WTC11 (cell line): ENCODE data around the gene EPSTI1. TPM values are rescaled to one million over a fixed set of nuclear protein-coding genes. Genes with fewer than 3 reads are reported as not detected.
A peak's percentile ranks its signal among the peaks of the same experiment; 100 is the strongest.
"Not testable (repeated sequence)": the region's sequence is repeated elsewhere in the genome, so short reads cannot be mapped to it uniquely, and the experiment has no call there.

Source experiments
- ATAC-seq: fragments of 200-7000 bp; cut with Tn5 transposase; 2 replicates; pipeline ENCODE4 v1.10.0; 2021; ENCODE audit warnings: mild to moderate bottlenecking, moderate library complexity
- CTCF ChIA-PET: fragments of 300-600 bp; sonication (Branson Sonifier 250); formaldehyde crosslinking; loops from one replicate; lab custom pipeline; 2021; ENCODE audit warnings: antibody characterized with exemption; lab: Charles Lee
- POLR2A ChIA-PET: fragments of 350-600 bp; sonication (Branson Sonifier 250); formaldehyde crosslinking; loops from one replicate; lab custom pipeline; 2021; ENCODE audit warnings: antibody characterized with exemption; lab: Charles Lee
- DNase-seq: peaks from one replicate; pipeline ENCODE4 v3.0.0; 2021; ENCODE audit warnings: low spot score
- H3K27ac Mint-ChIP-seq: 2 replicates; pipeline ENCODE4 v1.8.0; 2021; ENCODE audit warnings: mixed read lengths
- H3K27me3 Mint-ChIP-seq: 2 replicates; pipeline ENCODE4 v1.8.0; 2021; ENCODE audit warnings: low read depth, mild to moderate bottlenecking, moderate library complexity, mixed read lengths
- H3K36me3 Mint-ChIP-seq: 2 replicates; pipeline ENCODE4 v1.8.0; 2021; ENCODE audit warnings: mixed read lengths
- H3K4me1 Mint-ChIP-seq: 2 replicates; pipeline ENCODE4 v1.8.0; 2022; ENCODE audit warnings: mixed read lengths
- H3K4me3 Mint-ChIP-seq: 2 replicates; pipeline ENCODE4 v1.8.0; 2021; ENCODE audit warnings: mild to moderate bottlenecking, moderate library complexity, mixed read lengths
- H3K9me3 Mint-ChIP-seq: 2 replicates; pipeline ENCODE4 v1.8.0; 2021; ENCODE audit warnings: mixed read lengths
- IRF2 ChIP-seq: sonication (generic); formaldehyde crosslinking; IDR thresholded peaks from 2 replicates; pipeline ENCODE4 v1.8.0; 2022; ENCODE audit warnings: low read depth, missing genetic modification reagents, borderline replicate concordance
- RORB ChIP-seq: fragments of 250-450 bp; sonication (Bioruptor Pico); IDR thresholded peaks from 2 replicates; pipeline ENCODE4 v1.9.0; 2021; ENCODE audit warnings: mild to moderate bottlenecking
- ZBTB21 ChIP-seq: sonication (generic); formaldehyde crosslinking; IDR thresholded peaks from 2 replicates; pipeline ENCODE4 v1.8.1; 2023; ENCODE audit warnings: mild to moderate bottlenecking, missing genetic modification reagents, borderline replicate concordance
- ZNF416 ChIP-seq: fragments of 250-450 bp; sonication (Bioruptor Pico); IDR thresholded peaks from 2 replicates; pipeline ENCODE4 v1.9.0; 2021; ENCODE audit warnings: mild to moderate bottlenecking, inconsistent platforms
- ZNF425 ChIP-seq: fragments of 250-450 bp; sonication (Bioruptor Pico); conservative IDR thresholded peaks from 2 replicates; pipeline ENCODE4 v1.9.0; 2021; ENCODE audit warnings: mild to moderate bottlenecking
- ZNF532 ChIP-seq: fragments of 250-450 bp; sonication (Bioruptor Pico); IDR thresholded peaks from 2 replicates; pipeline ENCODE4 v1.9.0; 2021; ENCODE audit warnings: mild to moderate bottlenecking, borderline replicate concordance
- total RNA-seq: library from RNA; stranded (reverse); gene quantifications from 3 replicates; pipeline ENCODE4 v1.2.3, GENCODE V29; 2021

EPSTI1 gene
- total RNA-seq, 1 experiment from 2014 or later = 2.1 TPM

- H3K9me3 Mint-ChIP-seq = peaks cover 18% of the 10 kb centered on the region; the same call in 1 of the 2 replicates
- H3K27me3 Mint-ChIP-seq, H3K4me3 Mint-ChIP-seq, POLR2A ChIA-PET, CTCF ChIA-PET, ATAC-seq, DNase-seq: not testable (repeated sequence)
- TF ChIP-seq ZNF532 (CRISPR knock-in tag) (0 out of 2 replicates have a peak, but pooled peaks have one; percentile 66), ZNF425 (CRISPR knock-in tag) (peak; percentile 52; the same call in 1 of the 2 replicates)
- peak overlapping the region; percentile 43 for H3K27ac Mint-ChIP-seq
- H3K4me1 Mint-ChIP-seq = peaks cover 45% of the 10 kb centered on the region
- peaks cover 83% of the 10 kb centered on the region for H3K36me3 Mint-ChIP-seq
These were observed 129.7 kb downstream of the EPSTI1 start for GRCh38 chr13:42862370-42862769.

- H3K27ac Mint-ChIP-seq = no peak overlapping the region
- no peaks in the 10 kb centered on the region for H3K27me3 Mint-ChIP-seq
- ATAC-seq = no peak
- H3K4me1 Mint-ChIP-seq = peaks cover 39% of the 10 kb centered on the region
- peaks cover 18% of the 10 kb centered on the region; the same call in 1 of the 2 replicates for H3K9me3 Mint-ChIP-seq
- POLR2A ChIA-PET = no interaction called here
- peaks cover 74% of the 10 kb centered on the region for H3K36me3 Mint-ChIP-seq
- CTCF ChIA-PET = no interaction called here
- DNase-seq = no peak
- no peak overlapping the region for H3K4me3 Mint-ChIP-seq
- TF ChIP-seq ZNF425 (CRISPR knock-in tag) (0 out of 2 replicates have a peak, but pooled peaks have one; percentile 16), IRF2 (CRISPR knock-in tag) (no peak), ZNF416 (0 out of 2 replicates have a peak, but pooled peaks have one; percentile 26)
These were observed 131.6 kb downstream of the EPSTI1 start for GRCh38 chr13:42860485-42860884.

GRCh38 chr13:42859760-42860159 lies 132.3 kb downstream of the EPSTI1 start:
- H3K9me3 Mint-ChIP-seq = peaks cover 18% of the 10 kb centered on the region; the same call in 1 of the 2 replicates
- no peaks in the 10 kb centered on the region for H3K27me3 Mint-ChIP-seq
- CTCF ChIA-PET = no interaction called here
- POLR2A ChIA-PET = no interaction called here
- DNase-seq = no peak
- H3K27ac Mint-ChIP-seq = no peak overlapping the region
- H3K4me1 Mint-ChIP-seq = peaks cover 35% of the 10 kb centered on the region
- TF ChIP-seq ZBTB21 (CRISPR knock-in tag) = no peak
- TF ChIP-seq, all 79 proteins: peak for 0
- no peak for ATAC-seq
- Mint-ChIP-seq H3K4me3 (no peak overlapping the region), H3K36me3 (peaks cover 73% of the 10 kb centered on the region)

DNA sequence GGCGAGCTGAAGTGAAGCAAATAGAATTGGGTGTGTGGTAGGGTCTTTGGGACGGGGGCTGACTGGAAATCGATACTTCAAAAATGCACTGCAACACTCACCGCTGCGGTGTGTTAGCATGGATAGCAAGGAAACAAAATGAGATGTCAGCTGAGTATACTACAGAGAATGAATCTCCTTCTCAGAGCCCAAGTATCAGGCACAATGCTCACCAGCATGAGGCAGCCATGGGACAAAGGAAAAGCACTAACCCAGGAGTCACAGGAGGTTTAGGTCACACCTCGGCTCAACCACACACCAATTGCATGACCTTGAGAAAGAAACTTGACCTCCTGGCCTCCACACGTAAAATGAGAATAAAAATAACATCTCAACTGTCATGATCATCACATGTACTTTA lies 136.6 kb downstream of the EPSTI1 start:
- Mint-ChIP-seq H3K36me3 (peaks cover 73% of the 10 kb centered on the region), H3K27ac (peak overlapping the region; percentile 46), H3K4me3 (no peak overlapping the region), H3K9me3 (peaks cover 8% of the 10 kb centered on the region; the same call in 1 of the 2 replicates), H3K4me1 (peaks cover 16% of the 10 kb centered on the region), H3K27me3 (no peaks in the 10 kb centered on the region)
- no peak for DNase-seq
- peak; percentile 83 for ATAC-seq
- CTCF ChIA-PET = no interaction called here
- no peak for TF ChIP-seq RORB
- POLR2A ChIA-PET = interaction anchor here (0.6 to 1.0 kb wide), 2 partner anchors 26 to 216 kb away, joined by 3 read pairs; no protein-coding TSS in a partner anchor
